Esophagus muscularis mucosa (tissue), 3 donors: ENCODE data around the gene PRR5.

Experiments used
- CTCF ChIP-seq, 3 experiments: fragments of 200-600 bp in 2 of 3; fragments of 450-650 bp in 1 of 3; sonication (generic) in 2 of 3; IDR thresholded peaks; one replicate each; pipeline ENCODE4 v1.5.1; 2017 to 2019; ENCODE audit warnings: antibody characterized with exemption in 3 of 3, mild to moderate bottlenecking in 2 of 3, moderate library complexity in 1 of 3
- POLR2AphosphoS5 ChIP-seq, 2 donors: sonication (generic); formaldehyde crosslinking; IDR thresholded peaks; one replicate each; pipeline ENCODE4 v1.6.1; 2017; ENCODE audit warnings: antibody characterized with exemption in 2 of 2

GRCh38 chr22:44684506-44685383 is 17.3 kb upstream of the PRR5 start:
- TF ChIP-seq CTCF (IDR thresholded peaks at IDR 0.05), result peak; percentile 76 to 93 (median 84)
- TF ChIP-seq POLR2AphosphoS5 (IDR thresholded peaks at IDR 0.05), result peak in 1 of 2 donors; percentile 40
